ENCODE measurements around the gene NFKB2. TPM values are rescaled to one million over a fixed set of nuclear protein-coding genes. Genes with fewer than 3 reads are reported as not detected.
A peak's percentile ranks its signal among the peaks of the same experiment; 100 is the strongest.

NFKB2 gene
- polyA plus RNA-seq, 3 donors = 15.7 to 17.4 (median 16.8) TPM

- no peak for DNase-seq (ENCODE audit: low read depth in 3 of 3, low spot score in 2 of 3)
Observed at GRCh38 chr10:102438374-102438773, 42.9 kb downstream of the NFKB2 start.

- no peak for DNase-seq (ENCODE audit: low read depth in 3 of 3, low spot score in 2 of 3)
Observed at GRCh38 chr10:102444851-102445250, 49.3 kb downstream of the NFKB2 start.

- DNase-seq (ENCODE audit: low read depth in 3 of 3, low spot score in 2 of 3) = no peak
Observed at GRCh38 chr10:102449321-102450123, 54.0 kb downstream of the NFKB2 start.

GRCh38 chr10:102450124-102450373, 54.5 kb downstream of the NFKB2 start:
- no peak for DNase-seq (ENCODE audit: low read depth in 3 of 3, low spot score in 2 of 3)

- DNase-seq (ENCODE audit: low read depth in 3 of 3, low spot score in 2 of 3) = peak in 1 of 3 donors; percentile 76
Observed at GRCh38 chr10:102450374-102451104, 55.0 kb downstream of the NFKB2 start.

GRCh38 chr10:102451105-102451969, 55.8 kb downstream of the NFKB2 start, which contains the start of gene C10orf95:
C10orf95 (minus strand) TSS chr10:102451543; CDS start chr10:102451093, 450 bp downstream.
- no peak for DNase-seq (ENCODE audit: low read depth in 3 of 3, low spot score in 2 of 3)

Other genes with a start within 250 kb of the NFKB2 start
- 10 to 100 TPM; 95.4 to 99.8 (median 99.0) TPM for gene NOLC1, start 243.3 kb upstream of the NFKB2 start, polyA plus RNA-seq (ENCODE audit: insufficient read length in 3 of 3)
- 1 to 10 TPM; 2.8 to 3.2 (median 3.2) TPM for gene ELOVL3, start 169.4 kb upstream of the NFKB2 start, polyA plus RNA-seq (ENCODE audit: insufficient read length in 3 of 3)
- gene PITX3, start 154.2 kb upstream of the NFKB2 start, polyA plus RNA-seq (ENCODE audit: insufficient read length in 3 of 3) = under 1 TPM; 0.51 to 0.64 (median 0.53) TPM
- 10 to 100 TPM; 40.5 to 44.7 (median 42.3) TPM for gene GBF1, start 150.2 kb upstream of the NFKB2 start, polyA plus RNA-seq (ENCODE audit: insufficient read length in 3 of 3)
- gene PSD, start 23.1 kb downstream of the NFKB2 start, polyA plus RNA-seq (ENCODE audit: insufficient read length in 3 of 3) = 1 to 10 TPM; 6.9 to 9.1 (median 7.8) TPM
- gene FBXL15, start 25.1 kb downstream of the NFKB2 start, polyA plus RNA-seq (ENCODE audit: insufficient read length in 3 of 3) = 1 to 10 TPM; 5.9 to 8.0 (median 5.9) TPM
- 10 to 100 TPM; 72.0 to 78.2 (median 72.9) TPM for gene CUEDC2, start 36.9 kb downstream of the NFKB2 start, polyA plus RNA-seq (ENCODE audit: insufficient read length in 3 of 3)
- under 1 TPM; 0.57 to 0.62 (median 0.58) TPM for gene C10orf95, start 55.8 kb downstream of the NFKB2 start, polyA plus RNA-seq (ENCODE audit: insufficient read length in 3 of 3)
- 10 to 100 TPM; 87.7 to 90.1 (median 89.2) TPM for gene ACTR1A, start 107.0 kb downstream of the NFKB2 start, polyA plus RNA-seq (ENCODE audit: insufficient read length in 3 of 3)
- gene SUFU, start 108.3 kb downstream of the NFKB2 start, polyA plus RNA-seq (ENCODE audit: insufficient read length in 3 of 3) = 10 to 100 TPM; 24.1 to 30.0 (median 27.6) TPM
- 100 to 1,000 TPM; 121 to 127 (median 121) TPM for gene TRIM8, start 248.8 kb downstream of the NFKB2 start, polyA plus RNA-seq (ENCODE audit: insufficient read length in 3 of 3)

Measured in right renal cortex interstitium (tissue), 3 donors.